Transverse colon (tissue), 4 donors: ENCODE data around the gene SMAD3. TPM values are rescaled to one million over a fixed set of nuclear protein-coding genes. Genes with fewer than 3 reads are reported as not detected.

Experiments
- DNase-seq: peaks from one replicate; pipeline ENCODE4 v3.0.0-alpha.2; 2019
- H3K27ac ChIP-seq, 4 donors: fragments of 200-600 bp; sonication (generic); 2 replicates each; pipeline ENCODE4 v1.5.1; 2016 to 2018; ENCODE audit warnings: inconsistent platforms in 4 of 4
- H3K27me3 ChIP-seq: fragments of 200-600 bp; sonication (generic); 2 replicates; pipeline ENCODE4 v1.5.1; 2017; ENCODE audit warnings: inconsistent platforms
- H3K36me3 ChIP-seq, 4 donors: fragments of 200-600 bp; sonication (generic); 2 replicates each; pipeline ENCODE4 v1.5.1; 2017 to 2019; ENCODE audit warnings: inconsistent platforms in 4 of 4
- H3K4me1 ChIP-seq, 4 donors: fragments of 200-600 bp; sonication (generic); 2 replicates each; pipeline ENCODE4 v1.5.1; 2017 to 2020; ENCODE audit warnings: inconsistent platforms in 4 of 4
- H3K4me3 ChIP-seq, 4 donors: fragments of 200-600 bp; sonication (generic); 1 replicate in 1 of 4; 2 replicates in 3 of 4; pipeline versions ENCODE4 v1.5.1 to v1.6.1; 2017 to 2019; ENCODE audit warnings: inconsistent platforms in 4 of 4
- H3K9me3 ChIP-seq, 2 donors: fragments of 200-600 bp; sonication (generic); 2 replicates each; pipeline ENCODE4 v1.5.1; 2017 to 2019; ENCODE audit warnings: inconsistent platforms in 2 of 2
- CTCF ChIP-seq, 5 experiments: fragments of 200-600 bp in 3 of 5; fragments of 450-650 bp in 2 of 5; sonication (generic) in 3 of 5; IDR thresholded peaks; 1 replicate in 2 of 5; 2 replicates in 3 of 5; pipeline ENCODE4 v1.5.1; 2016 to 2017; ENCODE audit warnings: antibody characterized with exemption in 5 of 5, inconsistent platforms in 3 of 5, mild to moderate bottlenecking in 2 of 5, moderate library complexity in 1 of 5
- EP300 ChIP-seq: sonication (generic); formaldehyde crosslinking; IDR thresholded peaks from one replicate; pipeline ENCODE4 v1.6.1; 2017; ENCODE audit warnings: antibody characterized with exemption, low read depth
- POLR2A ChIP-seq: fragments of 450-650 bp; IDR thresholded peaks from one replicate; pipeline ENCODE4 v1.6.1; 2016; ENCODE audit warnings: antibody characterized with exemption, mild to moderate bottlenecking, moderate library complexity
- POLR2AphosphoS5 ChIP-seq, 3 donors: sonication (generic); formaldehyde crosslinking; IDR thresholded peaks; one replicate each; pipeline ENCODE4 v1.6.1; 2016; ENCODE audit warnings: antibody characterized with exemption in 3 of 3
- WGBS, 2 donors: methylation state at CpG; one replicate each; pipeline ENCODE4 v1.1.5; 2018; ENCODE audit warnings: low coverage in 1 of 2; 5-methylcytosine and 5-hydroxymethylcytosine counted together
- in situ Hi-C, 4 donors: fragments of 200-750 bp; cut with MboI; loops; one replicate each; pipeline versions ENCODE4 v1.15.0 to v1.15.1; 2017; ENCODE audit warnings: low sequenced_read_pairs in 3 of 4, low pct_ligation_motif_present in 1 of 4, low pct_unique_long_range_greater_than_20kb in 1 of 4
- intact Hi-C: fragments of 100-400 bp; cut with DNase I; formaldehyde crosslinking; loops from one replicate; pipeline ENCODE4 v1.15.1; 2023; ENCODE audit warnings: low total_unique reads
- total RNA-seq, 4 donors: library from RNA; depleted of rRNA; stranded (reverse); fragments of >200 nt; gene quantifications; one replicate each; pipeline ENCODE4 v1.1.0, GENCODE V29; 2016

Gene SMAD3
- total RNA-seq, 4 donors from 2014 or later: 30.9 to 65.1 (median 57.0) TPM

GRCh38 chr15:67102599-67102929 is 37.2 kb downstream of the SMAD3 start:
- H3K27ac ChIP-seq: no peak overlapping the region
- 90 to 92% methylated on average over 3 to 4 of the region's 4 CpGs for WGBS, 2 donors

GRCh38 chr15:67103021-67103420 is 37.6 kb downstream of the SMAD3 start:
- TF ChIP-seq POLR2AphosphoS5 (IDR thresholded peaks at IDR 0.05) (no peak), CTCF (IDR thresholded peaks at IDR 0.05) (no peak), EP300 (no peak), POLR2A (no peak)
- in situ Hi-C loops: no loop called here
- peak overlapping the region in 2 of 4 donors; percentile 76 to 80 for H3K27ac ChIP-seq
- H3K9me3 ChIP-seq: no peaks in the 10 kb centered on the region
- intact Hi-C loops: no loop called here
- no peaks in the 10 kb centered on the region for H3K27me3 ChIP-seq
- no peak overlapping the region for H3K4me3 ChIP-seq
- no peak for DNase-seq
- H3K36me3 ChIP-seq: no peaks in the 10 kb centered on the region
- 80 to 90% methylated on average over 4 of the region's 4 CpGs for WGBS, 2 donors
- H3K4me1 ChIP-seq: peaks cover 44 to 84% (median 56%) of the 10 kb centered on the region in 4 donors

More at GRCh38 chr15:67102599-67102929, 37.2 kb downstream of the SMAD3 start:
- in situ Hi-C loops: no loop called here
- DNase-seq: no peak
- Histone ChIP-seq H3K4me3 (no peak overlapping the region), H3K9me3 (no peaks in the 10 kb centered on the region), H3K36me3 (no peaks in the 10 kb centered on the region), H3K4me1 (peaks cover 44 to 84% (median 58%) of the 10 kb centered on the region in 4 donors), H3K27me3 (no peaks in the 10 kb centered on the region)
- intact Hi-C loops: no loop called here
- TF ChIP-seq CTCF (IDR thresholded peaks at IDR 0.05) (no peak), POLR2A (no peak), EP300 (no peak), POLR2AphosphoS5 (IDR thresholded peaks at IDR 0.05) (no peak)

- no peak for DNase-seq
- WGBS, 2 donors: 87 to 100% methylated on average over 1 to 6 of the region's 6 CpGs
- Histone ChIP-seq H3K9me3 (no peaks in the 10 kb centered on the region), H3K4me1 (peaks cover 42 to 84% (median 55%) of the 10 kb centered on the region in 4 donors), H3K27me3 (no peaks in the 10 kb centered on the region), H3K4me3 (no peak overlapping the region), H3K27ac (peak overlapping the region in 3 of 4 donors; percentile 1 to 80 (median 76)), H3K36me3 (no peaks in the 10 kb centered on the region)
- TF ChIP-seq POLR2AphosphoS5 (IDR thresholded peaks at IDR 0.05) (no peak), EP300 (no peak), CTCF (IDR thresholded peaks at IDR 0.05) (no peak)
- in situ Hi-C loops: no loop called here
- intact Hi-C loops: no loop called here
Observed at GRCh38 chr15:67103432-67103831, 38.0 kb downstream of the SMAD3 start.

- peaks cover 37 to 84% (median 53%) of the 10 kb centered on the region in 4 donors for H3K4me1 ChIP-seq
Observed at GRCh38 chr15:67103869-67104268, 38.5 kb downstream of the SMAD3 start.

More at GRCh38 chr15:67103869-67104268, 38.5 kb downstream of the SMAD3 start:
- intact Hi-C loops (no loop called here), in situ Hi-C loops (no loop called here)
- whole genome bisulfite sequencing, 2 donors: 75 to 84% methylated on average over 9 to 11 of the region's 11 CpGs
- no peak overlapping the region for H3K4me3 ChIP-seq
- no peaks in the 10 kb centered on the region for H3K9me3 ChIP-seq
- no peak for DNase-seq
- no peaks in the 10 kb centered on the region for H3K36me3 ChIP-seq
- TF ChIP-seq POLR2A (no peak), EP300 (no peak), POLR2AphosphoS5 (IDR thresholded peaks at IDR 0.05) (no peak), CTCF (IDR thresholded peaks at IDR 0.05) (no peak)
- H3K27ac ChIP-seq: peak overlapping the region in 3 of 4 donors; percentile 1 to 80 (median 76)
- no peaks in the 10 kb centered on the region for H3K27me3 ChIP-seq
